ENCODE results near the gene BMP3.
A peak's percentile ranks its signal among the peaks of the same experiment; 100 is the strongest.

The BMP3 gene

GRCh38 chr4:81065446-81065845 is 34.9 kb downstream of the BMP3 start:
- FAIRE-seq: peak; percentile 13

GRCh38 chr4:81069706-81070331 is 39.3 kb downstream of the BMP3 start:
- TF ChIP-seq POU2F2 (IDR thresholded peaks at IDR 0.05; ENCODE audit: low read depth, low read length) (no peak), TAF1 (IDR thresholded peaks at IDR 0.05; ENCODE audit: low read depth, low read length) (no peak), POLR2A (IDR thresholded peaks at IDR 0.05; ENCODE audit: low read depth, low read length) (no peak), SPI1 (IDR thresholded peaks at IDR 0.05; ENCODE audit: low read depth, low read length) (no peak), POLR2AphosphoS5 (IDR thresholded peaks at IDR 0.05; ENCODE audit: low read depth, low read length) (no peak), PAX5 (IDR thresholded peaks at IDR 0.05; ENCODE audit: insufficient read depth, low read length, severe bottlenecking) (no peak)
- DNase-seq (ENCODE audit: insufficient read length, low spot score): no peak
- FAIRE-seq: peak; percentile 78

More at GRCh38 chr4:81065446-81065845, 34.9 kb downstream of the BMP3 start:
- no peak for DNase-seq (ENCODE audit: insufficient read length, low spot score)
- no peak for TF ChIP-seq POLR2AphosphoS5 (IDR thresholded peaks at IDR 0.05; ENCODE audit: low read depth, low read length)
- no peak for TF ChIP-seq PAX5 (IDR thresholded peaks at IDR 0.05; ENCODE audit: insufficient read depth, low read length, severe bottlenecking)
- TF ChIP-seq POU2F2 (IDR thresholded peaks at IDR 0.05; ENCODE audit: low read depth, low read length): no peak
- TF ChIP-seq SPI1 (IDR thresholded peaks at IDR 0.05; ENCODE audit: low read depth, low read length): no peak
- no peak for TF ChIP-seq TAF1 (IDR thresholded peaks at IDR 0.05; ENCODE audit: low read depth, low read length)
- TF ChIP-seq POLR2A (IDR thresholded peaks at IDR 0.05; ENCODE audit: low read depth, low read length): no peak

DNA sequence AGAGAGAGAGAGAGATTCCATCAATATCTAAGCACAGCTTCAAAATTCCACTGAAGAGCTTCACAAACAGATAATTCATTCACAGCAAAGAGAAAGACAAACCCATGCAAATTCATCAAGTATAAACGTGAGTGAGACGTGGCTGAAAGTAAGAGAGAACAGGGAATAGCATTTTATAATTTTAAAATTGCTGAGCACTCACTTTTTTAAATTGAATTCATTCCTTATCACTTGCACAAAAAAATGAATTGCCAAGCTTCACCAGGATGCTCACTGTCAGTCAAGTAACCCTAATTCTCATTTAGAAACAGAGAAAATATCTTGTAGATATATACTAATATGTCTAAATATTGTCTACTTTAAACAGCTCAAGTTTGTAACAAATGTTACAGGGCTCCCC is 40.5 kb downstream of the BMP3 start:
- TF ChIP-seq POU2F2 (IDR thresholded peaks at IDR 0.05; ENCODE audit: low read depth, low read length) (no peak), PAX5 (IDR thresholded peaks at IDR 0.05; ENCODE audit: insufficient read depth, low read length, severe bottlenecking) (no peak), TAF1 (IDR thresholded peaks at IDR 0.05; ENCODE audit: low read depth, low read length) (no peak), POLR2A (IDR thresholded peaks at IDR 0.05; ENCODE audit: low read depth, low read length) (no peak), SPI1 (IDR thresholded peaks at IDR 0.05; ENCODE audit: low read depth, low read length) (no peak), POLR2AphosphoS5 (IDR thresholded peaks at IDR 0.05; ENCODE audit: low read depth, low read length) (no peak)
- DNase-seq (ENCODE audit: insufficient read length, low spot score) (no peak), FAIRE-seq (no peak)

GRCh38 chr4:81081156-81081555 is 50.6 kb downstream of the BMP3 start:
- no peak for DNase-seq (ENCODE audit: insufficient read length, low spot score)
- TF ChIP-seq TAF1 (IDR thresholded peaks at IDR 0.05; ENCODE audit: low read depth, low read length) (no peak), POLR2AphosphoS5 (IDR thresholded peaks at IDR 0.05; ENCODE audit: low read depth, low read length) (no peak)
- FAIRE-seq: no peak

DNA sequence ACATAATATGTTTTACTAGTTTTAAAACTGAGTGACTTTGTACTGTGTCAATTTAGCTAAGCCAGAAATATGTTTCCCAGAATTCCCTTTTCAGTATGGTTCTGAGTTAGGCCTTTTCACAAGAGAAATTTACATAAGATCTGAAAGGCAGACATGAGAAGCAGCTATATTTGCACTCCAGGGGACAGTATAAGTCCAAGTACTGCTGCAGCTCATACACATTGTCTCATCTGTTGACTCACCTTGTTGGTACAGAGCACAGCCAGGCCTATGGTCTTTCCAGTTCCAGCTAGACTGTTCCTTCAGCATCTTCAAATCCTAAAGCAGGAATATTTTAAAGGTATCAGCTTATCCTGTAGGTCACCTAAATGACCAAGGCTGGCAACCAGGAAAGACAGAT is 53.5 kb downstream of the BMP3 start:
- FAIRE-seq: no peak
- DNase-seq (ENCODE audit: insufficient read length, low spot score): no peak

DNA sequence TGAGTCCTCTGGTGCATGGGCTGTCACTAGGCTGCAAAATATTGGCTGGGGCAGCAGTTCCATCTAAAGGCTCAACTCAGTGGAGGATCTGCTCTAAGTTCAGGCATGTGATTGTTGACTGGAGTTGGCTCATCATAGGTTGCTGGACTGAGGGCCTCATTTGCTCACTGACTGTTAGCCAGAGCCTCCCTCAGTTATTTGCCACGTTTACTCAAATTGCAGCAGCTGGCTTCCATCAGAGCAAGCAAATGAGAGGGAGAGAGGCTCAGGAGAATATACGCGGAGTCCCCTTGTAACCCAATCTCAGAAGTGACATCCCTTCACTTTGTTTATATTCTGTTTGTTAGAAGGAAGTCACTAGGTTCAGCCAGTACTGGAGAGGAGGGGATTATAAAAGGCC is 54.1 kb downstream of the BMP3 start:
- DNase-seq (ENCODE audit: insufficient read length, low spot score) (no peak), FAIRE-seq (no peak)
- no peak for TF ChIP-seq TAF1 (IDR thresholded peaks at IDR 0.05; ENCODE audit: low read depth, low read length)
- TF ChIP-seq POLR2A (IDR thresholded peaks at IDR 0.05; ENCODE audit: low read depth, low read length): no peak
- TF ChIP-seq SPI1 (IDR thresholded peaks at IDR 0.05; ENCODE audit: low read depth, low read length): no peak
- no peak for TF ChIP-seq POU2F2 (IDR thresholded peaks at IDR 0.05; ENCODE audit: low read depth, low read length)
- no peak for TF ChIP-seq PAX5 (IDR thresholded peaks at IDR 0.05; ENCODE audit: insufficient read depth, low read length, severe bottlenecking)
- no peak for TF ChIP-seq POLR2AphosphoS5 (IDR thresholded peaks at IDR 0.05; ENCODE audit: low read depth, low read length)

More for the DNA sequence above, 53.5 kb downstream of the BMP3 start:
- TF ChIP-seq PAX5 (IDR thresholded peaks at IDR 0.05; ENCODE audit: insufficient read depth, low read length, severe bottlenecking) (no peak), TAF1 (IDR thresholded peaks at IDR 0.05; ENCODE audit: low read depth, low read length) (no peak), POLR2A (IDR thresholded peaks at IDR 0.05; ENCODE audit: low read depth, low read length) (no peak), POLR2AphosphoS5 (IDR thresholded peaks at IDR 0.05; ENCODE audit: low read depth, low read length) (no peak), POU2F2 (IDR thresholded peaks at IDR 0.05; ENCODE audit: low read depth, low read length) (no peak), SPI1 (IDR thresholded peaks at IDR 0.05; ENCODE audit: low read depth, low read length) (no peak)

DNA sequence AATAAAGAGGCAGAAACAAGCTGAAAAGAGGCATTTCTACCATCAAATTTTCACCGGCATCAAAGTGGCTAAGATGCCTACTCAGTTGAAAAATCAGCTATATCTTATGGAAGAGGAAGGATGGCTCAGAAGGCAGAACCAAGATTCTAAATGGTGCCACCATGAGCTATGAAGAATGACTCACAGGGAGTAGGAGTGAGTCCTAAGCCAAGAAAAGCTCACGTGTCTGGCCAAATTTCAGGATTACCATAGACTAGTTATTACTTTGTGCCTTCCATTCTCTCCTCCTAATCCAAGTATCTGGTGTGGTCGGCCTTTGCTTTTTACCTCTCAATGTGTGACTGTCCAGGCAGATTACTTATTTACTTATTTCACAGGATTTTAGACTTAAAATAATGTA is 54.8 kb downstream of the BMP3 start:
- DNase-seq (ENCODE audit: insufficient read length, low spot score) (no peak), FAIRE-seq (no peak)
- TF ChIP-seq POU2F2 (IDR thresholded peaks at IDR 0.05; ENCODE audit: low read depth, low read length): no peak

DNA sequence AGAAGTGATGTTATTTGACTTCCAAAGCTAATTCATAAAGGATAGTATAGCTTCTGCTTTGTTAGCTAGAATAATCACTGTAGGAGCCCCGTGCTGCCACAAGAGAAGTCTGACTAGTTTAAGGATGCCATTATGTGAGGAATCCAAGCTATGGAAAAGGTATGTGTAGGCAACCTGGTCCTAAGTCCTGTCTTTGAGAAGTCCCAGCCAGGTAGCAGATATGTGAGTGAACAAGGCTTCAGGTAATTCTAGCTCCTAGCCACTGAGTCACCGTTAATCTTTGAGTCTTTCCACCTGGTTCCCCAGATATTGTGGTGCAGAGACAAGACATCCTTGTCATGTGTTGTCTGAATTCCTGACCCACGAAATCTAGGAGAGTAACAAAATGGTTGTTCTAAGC is 55.5 kb downstream of the BMP3 start:
- FAIRE-seq: no peak
- TF ChIP-seq PAX5 (IDR thresholded peaks at IDR 0.05; ENCODE audit: insufficient read depth, low read length, severe bottlenecking): no peak
- TF ChIP-seq POLR2AphosphoS5 (IDR thresholded peaks at IDR 0.05; ENCODE audit: low read depth, low read length): no peak
- no peak for TF ChIP-seq TAF1 (IDR thresholded peaks at IDR 0.05; ENCODE audit: low read depth, low read length)
- no peak for TF ChIP-seq POU2F2 (IDR thresholded peaks at IDR 0.05; ENCODE audit: low read depth, low read length)
- no peak for TF ChIP-seq SPI1 (IDR thresholded peaks at IDR 0.05; ENCODE audit: low read depth, low read length)
- TF ChIP-seq POLR2A (IDR thresholded peaks at IDR 0.05; ENCODE audit: low read depth, low read length): no peak
- no peak for DNase-seq (ENCODE audit: insufficient read length, low spot score)

- FAIRE-seq (no peak), DNase-seq (ENCODE audit: insufficient read length, low spot score) (no peak)
- no peak for TF ChIP-seq POLR2AphosphoS5 (IDR thresholded peaks at IDR 0.05; ENCODE audit: low read depth, low read length)
- no peak for TF ChIP-seq POU2F2 (IDR thresholded peaks at IDR 0.05; ENCODE audit: low read depth, low read length)
- TF ChIP-seq POLR2A (IDR thresholded peaks at IDR 0.05; ENCODE audit: low read depth, low read length): no peak
- TF ChIP-seq PAX5 (IDR thresholded peaks at IDR 0.05; ENCODE audit: insufficient read depth, low read length, severe bottlenecking): no peak
- no peak for TF ChIP-seq TAF1 (IDR thresholded peaks at IDR 0.05; ENCODE audit: low read depth, low read length)
- TF ChIP-seq SPI1 (IDR thresholded peaks at IDR 0.05; ENCODE audit: low read depth, low read length): no peak
These were observed 63.4 kb downstream of the BMP3 start for GRCh38 chr4:81093720-81094401.

DNA sequence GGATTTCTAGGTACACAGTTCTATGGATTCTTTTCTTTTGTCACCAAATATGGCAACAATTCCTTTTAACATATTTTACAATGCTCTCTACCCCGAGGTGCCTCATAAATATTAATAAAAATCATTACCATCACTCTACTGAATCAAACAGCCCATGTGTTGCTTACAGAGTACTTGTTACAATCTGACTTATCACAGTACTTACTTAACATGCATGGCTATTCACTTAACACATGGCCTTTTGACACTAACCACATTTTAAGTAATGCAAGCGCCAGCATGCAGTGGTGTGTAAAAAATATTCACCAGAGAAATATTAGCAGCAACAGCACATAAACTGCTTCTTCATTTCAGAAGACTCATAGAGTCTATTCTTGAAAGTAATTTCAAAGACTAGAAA is 64.9 kb downstream of the BMP3 start:
- no peak for FAIRE-seq

More for the DNA sequence above, 64.9 kb downstream of the BMP3 start:
- TF ChIP-seq POLR2AphosphoS5 (IDR thresholded peaks at IDR 0.05; ENCODE audit: low read depth, low read length) (no peak), TAF1 (IDR thresholded peaks at IDR 0.05; ENCODE audit: low read depth, low read length) (no peak), PAX5 (IDR thresholded peaks at IDR 0.05; ENCODE audit: insufficient read depth, low read length, severe bottlenecking) (no peak), POU2F2 (IDR thresholded peaks at IDR 0.05; ENCODE audit: low read depth, low read length) (no peak)
- DNase-seq (ENCODE audit: insufficient read length, low spot score): no peak
